Left ventricle myocardium inferior (tissue), 1 donor: ENCODE measurements around the gene LTBP1. TPM values are rescaled to one million over a fixed set of nuclear protein-coding genes. Genes with fewer than 3 reads are reported as not detected.
A peak's percentile ranks its signal among the peaks of the same experiment; 100 is the strongest.

Source experiments
- DNase-seq: peaks from one replicate; pipeline ENCODE4 v3.0.0-alpha.2; 2020
- H3K27ac ChIP-seq: fragments of 200-600 bp; replicated peaks from 2 replicates; pipeline ENCODE4 v1.8.0; 2021
- H3K27me3 ChIP-seq: fragments of 200-600 bp; 2 replicates; pipeline ENCODE4 v1.8.0; 2021; ENCODE audit warnings: low read depth
- H3K36me3 ChIP-seq: fragments of 200-600 bp; 2 replicates; pipeline ENCODE4 v1.8.0; 2021
- H3K4me1 ChIP-seq: fragments of 200-600 bp; 2 replicates; pipeline ENCODE4 v1.8.0; 2021
- H3K4me3 ChIP-seq: fragments of 200-600 bp; 2 replicates; pipeline ENCODE4 v1.8.0; 2021; ENCODE audit warnings: mild to moderate bottlenecking, moderate library complexity
- H3K9me3 ChIP-seq: fragments of 200-600 bp; replicated peaks from 2 replicates; pipeline ENCODE4 v1.8.0; 2021
- intact Hi-C: fragments of 100-400 bp; cut with micrococcal nuclease; formaldehyde crosslinking; loops from one replicate; pipeline ENCODE4 v1.11.0; 2022
- total RNA-seq: library from RNA; stranded (reverse); fragmentation: NEBNext Ultra II Directional; extraction: Animal tissue kit (Norgen Biotek cat#: 25700); gene quantifications from one replicate; pipeline ENCODE4 v1.2.1, GENCODE V29; 2021
- TF ChIP-seq, protein P1 (sequence below): fragments of 200-600 bp; IDR thresholded peaks from 2 replicates; pipeline ENCODE4 v1.8.0; 2021; ENCODE audit warnings: antibody characterized with exemption, mild to moderate bottlenecking, borderline replicate concordance
- donor health status: DM: no; HTN: yes; CAD: no; lungs with severe emphysema.

LTBP1 gene
- total RNA-seq, 1 donor from 2014 or later: 88.9 TPM

GRCh38 chr2:33084433-33084832, 137.7 kb downstream of the LTBP1 start:
- no peaks in the 10 kb centered on the region for H3K36me3 ChIP-seq
- no peak overlapping the region for H3K27ac ChIP-seq
- intact Hi-C loops: no loop called here
- H3K4me1 ChIP-seq: peaks cover 60% of the 10 kb centered on the region
- no peak overlapping the region for H3K4me3 ChIP-seq
- DNase-seq: no peak
- TF ChIP-seq, protein P1, sequence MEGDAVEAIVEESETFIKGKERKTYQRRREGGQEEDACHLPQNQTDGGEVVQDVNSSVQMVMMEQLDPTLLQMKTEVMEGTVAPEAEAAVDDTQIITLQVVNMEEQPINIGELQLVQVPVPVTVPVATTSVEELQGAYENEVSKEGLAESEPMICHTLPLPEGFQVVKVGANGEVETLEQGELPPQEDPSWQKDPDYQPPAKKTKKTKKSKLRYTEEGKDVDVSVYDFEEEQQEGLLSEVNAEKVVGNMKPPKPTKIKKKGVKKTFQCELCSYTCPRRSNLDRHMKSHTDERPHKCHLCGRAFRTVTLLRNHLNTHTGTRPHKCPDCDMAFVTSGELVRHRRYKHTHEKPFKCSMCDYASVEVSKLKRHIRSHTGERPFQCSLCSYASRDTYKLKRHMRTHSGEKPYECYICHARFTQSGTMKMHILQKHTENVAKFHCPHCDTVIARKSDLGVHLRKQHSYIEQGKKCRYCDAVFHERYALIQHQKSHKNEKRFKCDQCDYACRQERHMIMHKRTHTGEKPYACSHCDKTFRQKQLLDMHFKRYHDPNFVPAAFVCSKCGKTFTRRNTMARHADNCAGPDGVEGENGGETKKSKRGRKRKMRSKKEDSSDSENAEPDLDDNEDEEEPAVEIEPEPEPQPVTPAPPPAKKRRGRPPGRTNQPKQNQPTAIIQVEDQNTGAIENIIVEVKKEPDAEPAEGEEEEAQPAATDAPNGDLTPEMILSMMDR: no peak
- no peaks in the 10 kb centered on the region for H3K9me3 ChIP-seq
- H3K27me3 ChIP-seq: no peaks in the 10 kb centered on the region

DNA sequence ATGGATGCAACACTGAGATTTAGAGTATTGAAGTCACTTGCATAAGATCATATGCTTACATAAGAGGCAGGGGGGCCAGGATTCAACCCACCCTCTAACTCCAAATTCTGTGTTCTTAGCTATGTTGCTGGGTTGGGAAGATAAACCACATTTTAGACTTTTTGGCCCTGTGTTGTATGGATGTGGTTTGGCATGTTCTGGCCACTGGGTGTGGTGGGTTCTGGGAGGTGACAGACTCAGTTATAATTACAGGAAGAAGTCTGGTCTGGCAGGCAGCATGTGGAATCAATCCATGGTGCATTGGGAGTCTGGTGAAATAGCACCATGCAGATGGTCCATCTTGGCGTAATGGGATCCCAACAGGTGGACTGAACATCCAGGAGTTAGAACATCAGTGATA, 138.9 kb downstream of the LTBP1 start:
- H3K27ac ChIP-seq: no peak overlapping the region
- intact Hi-C loops: no loop called here
- TF ChIP-seq, protein P1: no peak

GRCh38 chr2:33086400-33087015, 139.8 kb downstream of the LTBP1 start:
- DNase-seq: no peak
- H3K36me3 ChIP-seq: no peaks in the 10 kb centered on the region
- TF ChIP-seq, protein P1: peak; percentile 43
- H3K9me3 ChIP-seq: no peaks in the 10 kb centered on the region
- no peaks in the 10 kb centered on the region for H3K27me3 ChIP-seq
- H3K4me3 ChIP-seq: no peak overlapping the region
- H3K4me1 ChIP-seq: peaks cover 60% of the 10 kb centered on the region
- H3K27ac ChIP-seq: peak overlapping the region; percentile 46
- intact Hi-C loops: no loop called here

More for the DNA sequence above, 138.9 kb downstream of the LTBP1 start:
- Histone ChIP-seq H3K4me3 (no peak overlapping the region), H3K9me3 (no peaks in the 10 kb centered on the region), H3K36me3 (no peaks in the 10 kb centered on the region), H3K27me3 (no peaks in the 10 kb centered on the region), H3K4me1 (peaks cover 61% of the 10 kb centered on the region)
- no peak for DNase-seq

GRCh38 chr2:33090553-33091134, 143.9 kb downstream of the LTBP1 start:
- intact Hi-C loops: no loop called here
- Histone ChIP-seq H3K27ac (peak overlapping the region; percentile 64), H3K4me3 (no peak overlapping the region), H3K9me3 (peaks cover 5% of the 10 kb centered on the region), H3K36me3 (no peaks in the 10 kb centered on the region), H3K27me3 (no peaks in the 10 kb centered on the region), H3K4me1 (peaks cover 33% of the 10 kb centered on the region)
- TF ChIP-seq, protein P1: no peak
- DNase-seq: no peak

- peaks cover 7% of the 10 kb centered on the region for H3K9me3 ChIP-seq
- H3K27ac ChIP-seq: peak overlapping the region; percentile 64
- peaks cover 23% of the 10 kb centered on the region for H3K4me1 ChIP-seq
- TF ChIP-seq, protein P1: no peak
- no peak for DNase-seq
- intact Hi-C loops: no loop called here
- H3K27me3 ChIP-seq: no peaks in the 10 kb centered on the region
- H3K36me3 ChIP-seq: no peaks in the 10 kb centered on the region
- no peak overlapping the region for H3K4me3 ChIP-seq
Measured at GRCh38 chr2:33091541-33092123, 144.9 kb downstream of the LTBP1 start.
